GM18502 (cell line): Measurements from ENCODE around the gene PLCB2.

Experiments used
- ATAC-seq: cut with Tn5 transposase; IDR thresholded peaks from one replicate; pipeline ENCODE4 v1.9.1; 2021; ENCODE audit warnings: mild to moderate bottlenecking; ENCODE audit not compliant: unreplicated experiment, poor library complexity

Gene PLCB2

GRCh38 chr15:40255033-40255432 lies 52.7 kb downstream of the PLCB2 start:
- ATAC-seq: no peak

DNA sequence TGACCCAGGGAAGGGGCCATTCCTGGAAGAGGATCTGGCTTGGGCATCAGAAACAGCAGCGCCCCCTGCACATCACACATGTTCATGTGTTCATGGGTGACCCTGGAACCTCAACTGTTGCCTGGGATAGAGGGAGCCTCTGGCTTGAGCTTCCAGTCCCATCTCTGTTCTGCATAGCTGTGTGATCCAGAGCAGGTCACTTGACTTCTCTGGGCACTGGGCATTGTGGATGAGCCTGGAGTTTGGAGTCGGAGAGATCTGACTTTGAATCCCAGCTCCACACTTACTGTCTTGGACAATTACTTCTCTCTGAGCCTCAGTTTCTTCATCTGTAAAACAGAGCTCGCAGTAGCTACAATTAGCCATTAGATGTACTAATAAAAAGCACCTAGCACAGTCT lies 53.3 kb downstream of the PLCB2 start:
- ATAC-seq: no peak

DNA sequence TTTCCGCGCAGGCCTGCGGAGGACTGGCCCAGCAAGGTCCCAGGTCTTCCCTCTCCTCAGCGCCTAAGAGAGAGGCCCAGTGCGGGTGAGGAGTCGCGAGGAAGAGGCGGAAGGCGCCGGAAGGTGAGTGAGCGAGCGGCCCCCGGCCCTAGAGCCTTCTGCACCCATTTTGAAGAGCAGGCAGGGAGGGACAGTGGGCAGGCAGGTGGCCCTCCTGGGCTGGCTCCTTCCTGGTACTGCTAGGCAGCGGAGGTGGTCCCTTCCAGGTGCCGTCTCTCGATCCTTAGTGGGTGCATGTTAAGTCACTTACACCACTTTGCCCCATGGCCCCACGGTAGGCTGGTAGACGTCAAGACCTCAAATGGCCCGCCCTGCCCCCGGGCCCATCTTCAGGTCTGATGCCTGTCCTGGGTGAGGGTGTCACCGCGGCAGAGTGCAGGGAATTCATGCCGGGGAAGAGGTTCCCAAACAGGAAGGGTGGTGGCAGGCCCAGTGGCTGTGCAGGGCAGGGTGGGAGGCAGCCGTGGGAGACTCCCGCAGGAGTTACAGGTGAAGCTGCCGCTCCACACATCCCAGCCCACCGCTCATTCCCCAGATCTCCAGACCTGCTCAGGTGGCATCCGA lies 54.5 kb downstream of the PLCB2 start:
- ATAC-seq: no peak

GRCh38 chr15:40252438-40253166 lies 55.1 kb downstream of the PLCB2 start:
- no peak for ATAC-seq

GRCh38 chr15:40252141-40252437 lies 55.6 kb downstream of the PLCB2 start:
- ATAC-seq: no peak

DNA sequence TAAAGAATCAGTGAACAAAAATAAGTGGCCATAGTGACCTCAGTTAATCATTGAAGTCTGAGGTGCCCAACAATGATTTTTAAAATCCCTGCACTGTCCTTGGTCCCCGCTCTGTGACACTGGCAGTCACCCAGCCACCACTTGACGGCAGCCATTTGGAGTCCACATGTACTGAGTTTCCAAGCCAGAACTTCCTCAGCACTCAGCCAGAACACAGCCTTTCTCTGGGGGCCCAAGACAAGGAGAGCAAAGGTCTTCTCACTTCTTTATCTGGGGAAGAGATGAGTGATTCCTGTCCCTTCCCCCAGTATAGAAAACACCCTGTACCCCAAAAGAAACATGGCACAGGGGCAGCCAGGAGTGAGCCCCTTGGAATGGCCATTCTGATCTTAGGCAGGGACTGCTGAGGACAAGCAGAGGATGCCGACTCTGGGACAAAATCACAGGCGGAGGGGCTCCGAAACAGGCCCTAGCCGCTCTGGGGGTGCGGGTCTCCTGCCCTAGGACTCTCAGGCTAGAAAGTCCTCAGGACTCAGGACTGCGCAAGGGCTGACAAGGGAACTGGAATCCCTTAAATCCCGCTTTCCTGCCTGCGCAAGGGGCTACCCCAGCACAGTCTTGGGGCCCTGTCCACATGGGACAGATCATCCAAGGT lies 56.1 kb downstream of the PLCB2 start:
- ATAC-seq: no peak

DNA sequence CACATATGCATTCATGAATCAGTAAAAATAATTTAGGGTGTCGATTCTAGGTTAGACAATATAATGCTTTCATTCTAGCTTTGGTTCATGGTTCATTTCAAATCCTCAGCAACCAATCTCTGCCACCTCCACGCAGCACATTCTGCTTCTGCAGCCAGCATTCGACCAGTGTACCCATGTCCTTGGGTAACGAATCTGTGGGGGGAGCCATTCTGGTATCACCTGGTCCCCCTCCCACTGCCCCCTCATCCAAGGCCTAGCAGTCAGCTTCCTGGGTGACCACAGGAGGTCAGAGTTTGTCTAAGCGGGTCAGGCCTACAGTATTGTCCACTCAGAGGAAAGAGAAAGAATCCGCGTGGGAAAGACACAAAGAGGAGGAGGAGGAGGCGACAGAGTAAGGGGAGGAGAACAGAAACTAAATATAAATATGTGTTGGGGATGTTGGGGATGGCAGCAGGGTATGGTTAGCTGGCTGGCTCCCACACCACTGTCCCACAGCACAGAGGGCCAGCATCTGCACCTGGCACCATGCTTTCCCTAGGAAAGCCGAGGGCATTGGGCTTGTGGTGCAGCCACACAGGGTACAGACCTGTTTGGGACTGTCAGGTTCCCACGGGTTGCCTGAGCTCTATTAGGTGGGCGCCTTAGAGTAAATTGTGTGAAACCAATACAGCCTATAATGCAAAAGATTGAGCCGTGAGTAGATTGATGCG lies 56.8 kb downstream of the PLCB2 start:
- ATAC-seq: no peak

- ATAC-seq: no peak
Observed at GRCh38 chr15:40250304-40250656, 57.5 kb downstream of the PLCB2 start.

DNA sequence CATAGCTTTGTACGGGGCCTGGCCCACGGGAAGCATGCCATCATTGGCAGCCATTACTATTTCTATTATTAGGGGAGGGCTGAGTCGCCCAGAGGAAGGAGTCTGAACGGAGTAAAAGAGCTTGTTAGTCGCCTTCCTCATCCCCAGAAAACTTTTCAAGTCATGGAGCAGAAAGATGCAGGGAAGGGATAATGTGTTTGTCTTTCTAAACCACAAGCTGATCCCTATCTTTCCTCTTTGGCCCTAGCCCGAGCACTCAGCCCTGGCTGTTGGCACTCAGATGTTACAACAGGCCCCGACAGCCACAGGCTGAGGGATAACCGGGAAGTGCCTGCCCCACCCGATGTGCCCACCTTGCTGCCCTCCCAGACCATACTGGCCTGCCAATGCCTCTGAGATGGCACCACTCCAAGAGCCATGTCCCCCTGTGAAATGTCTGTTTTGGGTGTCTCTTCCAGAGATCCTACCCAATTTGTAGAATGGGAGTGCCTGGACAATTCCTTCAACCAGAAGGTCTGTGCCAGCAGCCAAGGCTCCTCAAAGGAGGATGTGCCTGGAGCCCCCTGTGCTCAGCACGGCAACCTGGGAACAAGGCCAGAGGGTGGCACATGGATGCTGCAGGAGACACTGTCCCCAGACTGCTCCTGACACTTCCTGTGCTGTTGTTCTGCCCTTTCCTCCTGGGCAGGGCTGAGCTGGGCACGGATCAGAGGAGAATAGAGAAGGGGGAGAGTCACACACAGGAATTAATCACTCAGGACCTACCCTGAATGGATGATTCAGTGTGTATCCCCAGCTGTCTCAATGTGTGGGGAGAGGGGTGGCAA lies 58.0 kb downstream of the PLCB2 start:
- ATAC-seq: no peak

DNA sequence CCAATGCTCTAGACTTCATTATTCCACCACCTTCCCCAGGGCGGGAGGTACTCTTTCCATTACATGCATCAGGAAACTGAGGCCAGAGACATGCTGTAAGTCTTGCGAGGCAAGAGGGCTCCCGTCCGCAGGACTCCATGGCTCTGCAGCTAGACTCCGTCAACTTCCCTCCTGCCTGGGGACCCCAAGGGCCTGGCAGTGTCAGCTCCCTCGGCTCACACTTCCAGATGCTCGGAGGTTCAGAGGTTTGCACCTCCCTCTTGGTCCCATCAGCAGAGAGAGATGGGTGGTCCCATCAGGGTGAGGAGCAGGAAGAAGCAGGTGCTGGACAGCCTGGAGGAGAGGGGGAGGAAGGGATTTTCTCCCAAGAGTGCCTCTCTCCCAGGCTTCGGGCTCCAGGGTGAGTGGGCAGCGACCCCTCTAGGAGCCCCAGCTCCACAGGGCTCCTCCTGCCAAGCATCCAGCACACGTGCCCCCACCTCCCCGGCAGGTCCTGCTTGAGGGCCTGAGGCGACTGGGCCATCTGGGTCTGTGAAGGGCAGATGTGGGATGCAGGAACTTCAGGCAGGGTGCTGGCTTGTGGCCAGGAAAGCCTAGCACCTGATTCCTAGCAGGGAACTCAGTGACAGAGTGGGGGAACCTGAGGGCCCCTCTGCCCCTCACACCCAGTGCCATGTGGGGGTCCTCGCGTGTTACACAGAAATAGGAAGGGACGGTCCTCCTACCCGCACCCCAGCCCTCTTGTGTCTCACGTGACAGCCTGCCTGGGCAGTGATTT lies 59.5 kb downstream of the PLCB2 start:
- no peak for ATAC-seq

DNA sequence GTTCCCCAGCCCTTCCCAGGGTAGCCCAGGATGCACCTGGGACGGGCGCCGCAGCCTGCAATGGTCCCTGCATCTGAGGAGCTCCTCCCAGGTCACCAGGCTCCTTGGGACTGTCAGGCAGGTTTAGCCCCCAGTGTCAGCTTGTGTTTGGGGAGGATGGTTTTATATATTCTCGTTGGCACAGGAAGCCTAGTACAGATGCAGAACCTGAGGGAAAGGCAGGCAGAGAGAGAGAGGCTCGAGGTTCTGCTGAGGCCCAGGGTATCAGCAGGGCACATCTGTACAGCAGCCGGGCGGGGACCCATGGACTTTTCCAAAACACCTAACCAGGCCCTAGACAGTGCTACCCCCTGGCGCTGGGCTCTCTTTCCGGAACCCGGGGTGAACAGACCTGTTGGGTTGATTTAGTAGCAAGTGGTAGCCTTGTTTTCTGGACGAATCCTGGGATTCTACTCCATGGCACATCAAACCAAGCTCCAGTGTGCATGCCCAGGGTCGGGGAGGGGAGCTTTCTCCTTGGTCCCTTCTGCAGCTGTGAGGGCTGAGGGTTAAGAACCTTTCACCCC lies 60.2 kb downstream of the PLCB2 start:
- ATAC-seq: no peak

DNA sequence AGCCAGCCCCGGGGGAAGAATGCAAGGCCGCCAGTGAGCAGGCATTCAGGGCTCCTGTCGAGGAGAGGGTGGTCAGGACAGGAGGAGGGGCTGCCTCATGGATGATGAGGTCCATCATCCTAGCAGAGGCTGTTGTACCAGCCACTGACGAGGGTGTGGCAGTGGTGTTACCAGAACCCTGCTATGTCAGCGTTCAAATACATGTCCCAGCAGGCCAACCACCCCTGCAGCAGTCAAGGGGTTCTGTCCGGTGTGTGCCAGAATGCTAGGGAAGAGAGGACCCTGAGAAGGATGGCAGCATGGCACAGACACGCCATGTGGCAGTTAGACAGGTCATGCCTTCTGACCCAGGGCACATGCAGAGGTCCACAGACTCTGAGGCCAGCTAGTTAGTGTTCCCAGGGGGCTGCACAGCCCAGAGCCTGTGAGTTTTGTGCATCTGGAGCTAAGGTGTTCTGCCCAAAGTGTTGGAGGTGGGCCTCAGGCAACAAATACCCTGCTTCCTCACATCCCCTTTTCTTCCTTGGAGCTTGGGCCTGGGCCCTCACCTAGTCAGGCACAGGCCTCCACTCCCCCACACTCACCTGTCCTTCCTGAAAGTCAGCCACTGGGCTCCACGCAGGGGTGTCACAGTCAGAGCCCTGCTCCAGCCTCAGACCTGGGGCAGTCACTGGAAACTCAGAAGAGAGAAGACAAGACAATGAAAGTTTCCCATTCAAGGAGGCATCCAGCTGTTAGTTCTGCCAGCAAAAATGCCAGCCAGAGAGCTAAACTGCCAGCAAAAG lies 61.0 kb downstream of the PLCB2 start:
- ATAC-seq: no peak

- no peak for ATAC-seq
Observed at GRCh38 chr15:40245666-40246450, 61.9 kb downstream of the PLCB2 start.

DNA sequence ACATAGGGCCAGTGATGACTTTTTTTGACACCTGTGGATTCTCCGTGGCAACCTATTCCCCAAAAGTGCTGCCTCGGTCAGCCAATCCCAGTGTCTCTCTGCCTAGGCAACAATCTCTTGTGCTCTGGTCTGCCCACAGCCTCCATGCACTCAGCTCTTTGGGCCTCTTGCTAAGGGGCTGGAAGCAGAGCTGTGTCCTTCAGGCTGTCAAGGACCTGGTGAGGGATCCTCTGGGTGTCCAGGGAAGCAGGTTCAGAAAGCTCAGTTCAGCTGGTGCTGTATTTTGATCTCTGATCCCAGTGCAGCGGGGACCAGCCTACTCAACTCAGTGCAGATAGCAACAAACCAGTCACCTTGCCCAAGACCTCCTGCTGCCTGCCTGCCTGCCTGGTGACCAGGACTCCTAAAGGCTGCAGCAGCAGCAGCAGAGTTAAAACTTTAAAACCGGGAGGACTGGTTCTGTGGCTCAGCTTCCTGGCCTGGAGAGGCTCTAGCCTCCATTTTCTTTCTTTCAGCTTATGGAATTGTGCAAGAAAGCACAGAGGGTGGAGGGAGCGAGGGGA lies 62.7 kb downstream of the PLCB2 start:
- no peak for ATAC-seq

DNA sequence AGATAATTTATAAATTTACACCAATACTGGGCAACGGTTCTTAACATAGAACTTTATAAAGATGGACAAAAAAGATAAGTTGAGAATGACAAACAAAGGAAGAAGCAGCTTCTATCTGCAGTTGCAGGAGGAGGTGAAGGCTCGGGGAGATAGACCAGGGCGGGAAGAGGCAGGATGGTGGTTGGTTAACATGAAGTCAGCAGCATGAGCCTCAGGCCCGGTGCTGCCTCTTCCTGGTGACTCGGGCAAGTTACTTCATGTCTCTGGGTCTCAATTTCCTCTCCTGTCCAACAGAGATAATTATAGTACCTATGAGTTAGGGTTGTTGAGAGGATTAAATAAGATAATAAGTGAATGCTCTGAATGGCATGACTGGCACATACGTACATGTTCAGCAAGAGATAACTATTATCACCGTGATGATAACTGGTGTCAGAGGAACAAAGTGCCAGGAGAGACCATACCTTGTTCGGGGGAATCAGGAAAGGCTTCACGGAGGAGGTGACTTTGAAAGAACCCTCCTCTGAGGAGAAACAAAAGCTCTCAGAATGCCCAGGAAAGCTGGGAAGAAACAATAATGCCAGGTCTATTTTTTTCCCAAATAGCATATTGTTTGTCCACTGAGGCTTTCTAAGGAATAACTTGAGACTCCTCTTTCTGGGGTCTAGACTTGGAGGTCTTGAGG lies 64.5 kb downstream of the PLCB2 start:
- ATAC-seq: no peak

DNA sequence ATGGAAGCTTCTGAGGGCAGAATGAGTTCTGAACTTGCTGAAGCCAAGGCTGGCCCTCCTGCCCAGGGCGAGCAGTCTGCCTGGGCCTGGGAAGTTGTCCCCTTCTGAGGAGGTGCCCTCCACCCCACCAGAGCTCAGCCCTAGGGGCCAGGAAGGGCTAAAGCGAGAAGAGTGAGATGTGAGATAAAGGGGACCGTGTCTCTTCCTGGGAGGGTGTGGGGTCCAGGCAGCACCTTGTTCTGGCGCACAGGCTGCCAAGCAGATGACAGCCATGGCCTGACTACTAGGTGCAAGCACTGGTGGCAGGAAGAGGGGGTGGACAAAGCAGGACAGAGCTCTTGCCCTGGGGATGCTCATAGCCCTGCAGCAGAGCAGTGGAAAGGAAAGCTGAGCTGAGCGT lies 65.1 kb downstream of the PLCB2 start:
- ATAC-seq: no peak

DNA sequence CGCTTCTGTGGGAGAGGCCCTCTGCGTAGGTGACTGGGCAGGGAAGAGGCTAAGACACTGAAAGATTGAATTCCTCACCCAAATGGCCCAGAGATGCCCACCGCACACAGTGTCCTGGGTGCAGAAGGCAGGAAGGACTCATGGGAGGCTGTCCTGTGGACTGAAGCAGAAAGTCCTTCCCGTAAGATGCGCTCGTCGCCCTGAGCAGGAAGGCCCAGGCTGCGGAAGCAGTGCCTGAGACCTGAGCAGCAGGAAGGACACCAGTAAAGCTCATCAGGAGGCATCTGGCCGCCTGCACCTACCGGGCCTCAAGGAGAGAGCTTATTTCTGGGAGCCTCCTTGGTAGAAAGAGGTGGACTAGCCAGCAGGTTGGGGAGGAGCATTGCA lies 65.5 kb downstream of the PLCB2 start:
- ATAC-seq: no peak
